HCT116 (cell line): ENCODE data around the gene MBD3L5. TPM values are rescaled to one million over a fixed set of nuclear protein-coding genes. Genes with fewer than 3 reads are reported as not detected.
"Not testable (repeated sequence)": the region's sequence is repeated elsewhere in the genome, so short reads cannot be mapped to it uniquely, and the experiment has no call there.

Experiments used
- ATAC-seq: fragments of 200-7000 bp; cut with Tn5 transposase; 2 replicates; pipeline ENCODE4 v1.9.1; 2020; ENCODE audit warnings: mild to moderate bottlenecking, moderate library complexity
- BruUV-seq: library from RNA; stranded (reverse); fragments of 400-500 nt; replicated peaks from 2 replicates; lab custom pipeline; 2021; lab: Mats Ljungman, UMichigan
- CTCF ChIA-PET: fragments of 300-600 bp; sonication (Branson Sonifier 250); formaldehyde crosslinking; loops from one replicate; lab custom pipeline; 2021; ENCODE audit warnings: antibody characterized with exemption; lab: Charles Lee
- POLR2A ChIA-PET: fragments of 300-600, 350-600 bp; sonication (Branson Sonifier 250); formaldehyde crosslinking; loops from one replicate; lab custom pipeline; 2021; ENCODE audit warnings: antibody characterized with exemption; lab: Charles Lee
- RAD21 ChIA-PET, 2 experiments: fragments of 300-600 bp; sonication (Branson Sonifier 250); formaldehyde crosslinking; loops; one replicate each; lab custom pipeline; 2023; ENCODE audit warnings: low total read pairs in 2 of 2; ENCODE audit not compliant: uncharacterized antibody in 2 of 2, unreplicated experiment in 2 of 2, low non-redundant PET in 1 of 2; lab: Charles Lee
- DNase-seq: peaks from one replicate; pipeline ENCODE4 v3.0.0-alpha.2; 2010; ENCODE audit warnings: low read depth, low spot score
- H2AFZ ChIP-seq: fragments of 200-600 bp; shearing (Covaris generic), sonication (generic); 2 replicates; pipeline ENCODE4 v1.6.1; 2017; ENCODE audit warnings: low read depth, mixed run types, mixed read lengths, antibody characterized with exemption, low read length; ENCODE audit not compliant: poor library complexity, severe bottlenecking
- H3K27ac ChIP-seq: 2 replicates; pipeline ENCODE4 v1.5.1; 2012; ENCODE audit warnings: low read depth, low read length
- H3K27me3 ChIP-seq: fragments of 200-600 bp; sonication (generic); 2 replicates; pipeline ENCODE4 v1.6.1; 2016; ENCODE audit warnings: mixed run types, low read length, mixed read lengths; ENCODE audit not compliant: insufficient read depth
- H3K36me3 ChIP-seq, 2 experiments: fragments of 200-500 bp in 1 of 2; fragments of 200-600 bp in 1 of 2; sonication (Bioruptor generic) in 1 of 2; sonication (generic) in 1 of 2; 2 replicates each; pipeline versions ENCODE4 v1.5.1 to v1.6.1; 2014 to 2016; ENCODE audit warnings: low read length in 2 of 2, inconsistent platforms in 1 of 2, mixed read lengths in 1 of 2, mixed run types in 1 of 2; ENCODE audit not compliant: insufficient read depth in 2 of 2, control insufficient read depth in 1 of 2
- H3K4me1 ChIP-seq, 2 experiments: fragments of 200-600 bp in 1 of 2; sonication (generic) in 1 of 2; 2 replicates each; pipeline versions ENCODE4 v1.5.1 to v1.6.1; 2012 to 2017; ENCODE audit warnings: low read length in 2 of 2, inconsistent platforms in 1 of 2, mild to moderate bottlenecking in 1 of 2, mixed read lengths in 1 of 2, mixed run types in 1 of 2, moderate library complexity in 1 of 2; ENCODE audit not compliant: insufficient read depth in 2 of 2, control insufficient read depth in 1 of 2
- H3K4me2 ChIP-seq: fragments of 200-600 bp; sonication (generic); 2 replicates; pipeline ENCODE4 v1.6.1; 2017; ENCODE audit warnings: mixed run types, low read length, mixed read lengths
- H3K4me3 ChIP-seq, 2 experiments: fragments of 200-600 bp in 1 of 2; sonication (generic) in 1 of 2; replicated peaks in 1 of 2; 2 replicates each; pipeline ENCODE4 v1.5.1; 2011 to 2016; ENCODE audit warnings: low read length in 2 of 2, control low read depth in 1 of 2, low read depth in 1 of 2, mild to moderate bottlenecking in 1 of 2, mixed read lengths in 1 of 2, mixed run types in 1 of 2
- H3K79me2 ChIP-seq: fragments of 200-600 bp; sonication (generic); 2 replicates; pipeline ENCODE4 v1.6.1; 2017; ENCODE audit warnings: mild to moderate bottlenecking, mixed run types, low read length, moderate library complexity, mixed read lengths; ENCODE audit not compliant: insufficient read depth
- H3K9ac ChIP-seq: fragments of 200-600 bp; sonication (generic); 2 replicates; pipeline ENCODE4 v1.6.1; 2016; ENCODE audit warnings: low read length, mixed read lengths
- H3K9me2 ChIP-seq: fragments of 200-600 bp; sonication (generic), shearing (Covaris generic); 2 replicates; pipeline ENCODE4 v1.6.1; 2017; ENCODE audit warnings: mixed run types, mild to moderate bottlenecking, moderate library complexity; ENCODE audit not compliant: insufficient read depth
- H3K9me3 ChIP-seq, 2 experiments: fragments of 200-500 bp in 1 of 2; fragments of 200-600 bp in 1 of 2; sonication (Bioruptor generic) in 1 of 2; sonication (generic) in 1 of 2; 2 replicates each; pipeline ENCODE4 v1.6.1; 2014 to 2017; ENCODE audit warnings: low read length in 2 of 2, mixed read lengths in 2 of 2, inconsistent platforms in 1 of 2, low read depth in 1 of 2, mild to moderate bottlenecking in 1 of 2, mixed run types in 1 of 2, moderate library complexity in 1 of 2; ENCODE audit not compliant: control insufficient read depth in 1 of 2, insufficient read depth in 1 of 2
- H4K20me1 ChIP-seq: fragments of 200-600 bp; sonication (generic), shearing (Covaris generic); 2 replicates; pipeline ENCODE4 v1.6.1; 2017; ENCODE audit warnings: mixed run types, mild to moderate bottlenecking, moderate library complexity; ENCODE audit not compliant: insufficient read depth
- CBX3 ChIP-seq: IDR thresholded peaks from 2 replicates; pipeline ENCODE4 v1.6.1; 2012; ENCODE audit warnings: low read depth
- CEBPB ChIP-seq: IDR thresholded peaks from 2 replicates; pipeline ENCODE4 v1.6.1; 2012; ENCODE audit warnings: low read depth
- ELF1 ChIP-seq: IDR thresholded peaks from 2 replicates; pipeline ENCODE4 v1.6.1; 2012; ENCODE audit warnings: low read depth, borderline replicate concordance
- EZH2phosphoT487 ChIP-seq: fragments of 200-600 bp; IDR thresholded peaks from 2 replicates; pipeline ENCODE4 v1.6.1; 2018; ENCODE audit warnings: antibody characterized with exemption, borderline replicate concordance
- FOSL1 ChIP-seq: IDR thresholded peaks from 2 replicates; pipeline ENCODE4 v1.6.1; 2012; ENCODE audit warnings: low read depth
- JUND ChIP-seq: IDR thresholded peaks from 2 replicates; pipeline ENCODE4 v1.6.1; 2012
- POLR2A ChIP-seq: IDR thresholded peaks from 2 replicates; pipeline ENCODE4 v1.7.0; 2011; ENCODE audit warnings: borderline replicate concordance; ENCODE audit not compliant: insufficient read depth, insufficient read length; ENCODE audit errors: extremely low read depth
- SIN3A ChIP-seq: IDR thresholded peaks from 2 replicates; pipeline ENCODE4 v1.6.1; 2012; ENCODE audit warnings: low read depth
- SP1 ChIP-seq: IDR thresholded peaks from 2 replicates; pipeline ENCODE4 v1.6.1; 2012; ENCODE audit warnings: low read depth
- SRF ChIP-seq: IDR thresholded peaks from 2 replicates; pipeline ENCODE4 v1.6.1; 2012; ENCODE audit warnings: low read depth
- ZFX ChIP-seq: fragments of 450-650 bp; IDR thresholded peaks from 2 replicates; pipeline ENCODE4 v1.6.1; 2017
- intact Hi-C: fragments of 100-400 bp; cut with micrococcal nuclease; formaldehyde crosslinking; loops from 2 replicates; pipeline ENCODE4 v1.10.0; 2022
- total RNA-seq: library from RNA; stranded (reverse); gene quantifications from one replicate; pipeline ENCODE4 v1.2.1, GENCODE V29; 2021; ENCODE audit not compliant: unreplicated experiment
- TF ChIP-seq, protein P1 (sequence below): IDR thresholded peaks from 2 replicates; pipeline ENCODE4 v1.6.1; 2012
- TF ChIP-seq, protein P2 (sequence below): IDR thresholded peaks from 2 replicates; pipeline ENCODE4 v1.6.1; 2012
- TF ChIP-seq, protein P3 (sequence below), 3 experiments: fragments of 200-600 bp in 1 of 3; sonication (generic) in 1 of 3; IDR thresholded peaks in 2 of 3; conservative IDR thresholded peaks in 1 of 3; 2 replicates each; pipeline ENCODE4 v1.5.1; 2012 to 2017; ENCODE audit warnings: low read depth in 2 of 3, low read length in 2 of 3, antibody characterized with exemption in 1 of 3, borderline replicate concordance in 1 of 3, control low read depth in 1 of 3, mild to moderate bottlenecking in 1 of 3, mixed read lengths in 1 of 3, mixed run types in 1 of 3, moderate library complexity in 1 of 3; ENCODE audit not compliant: insufficient read depth in 1 of 3
- TF ChIP-seq, protein P4 (sequence below): IDR thresholded peaks from 2 replicates; pipeline ENCODE4 v1.6.1; 2011; ENCODE audit warnings: mild to moderate bottlenecking, low read length, moderate library complexity; ENCODE audit not compliant: insufficient replicate concordance; ENCODE audit errors: extremely low read depth

MBD3L5 gene
- total RNA-seq, 1 experiment from 2014 or later, result not detected

DNA sequence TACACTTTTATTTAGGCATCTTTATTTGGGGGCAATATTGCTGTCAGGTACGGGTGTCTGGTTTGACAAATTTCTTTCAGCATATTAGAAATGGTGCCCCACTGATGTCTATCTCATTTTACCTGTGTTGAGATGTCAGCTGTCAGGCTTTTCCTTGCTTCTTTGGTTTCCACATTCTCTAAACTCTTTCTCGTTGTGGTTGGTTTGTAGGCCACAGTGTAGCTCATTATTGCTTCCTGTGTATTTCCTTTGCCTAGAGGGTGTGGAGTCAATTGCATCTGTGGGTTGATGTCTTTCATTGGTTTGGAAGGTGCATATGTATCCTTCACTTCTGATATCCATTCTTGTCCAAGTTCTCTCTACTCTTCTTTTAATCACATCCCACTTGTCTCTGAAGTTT lies 29.6 kb downstream of the MBD3L5 start:
- H3K27ac ChIP-seq, H2AFZ ChIP-seq, H3K9me2 ChIP-seq, H4K20me1 ChIP-seq, H3K4me3 ChIP-seq, H3K9ac ChIP-seq, ATAC-seq, POLR2A ChIA-PET, DNase-seq, H3K9me3 ChIP-seq, CTCF ChIA-PET, intact Hi-C loops, H3K27me3 ChIP-seq, BruUV-seq, H3K36me3 ChIP-seq, RAD21 ChIA-PET, H3K79me2 ChIP-seq, H3K4me1 ChIP-seq, H3K4me2 ChIP-seq: not testable (repeated sequence)

DNA sequence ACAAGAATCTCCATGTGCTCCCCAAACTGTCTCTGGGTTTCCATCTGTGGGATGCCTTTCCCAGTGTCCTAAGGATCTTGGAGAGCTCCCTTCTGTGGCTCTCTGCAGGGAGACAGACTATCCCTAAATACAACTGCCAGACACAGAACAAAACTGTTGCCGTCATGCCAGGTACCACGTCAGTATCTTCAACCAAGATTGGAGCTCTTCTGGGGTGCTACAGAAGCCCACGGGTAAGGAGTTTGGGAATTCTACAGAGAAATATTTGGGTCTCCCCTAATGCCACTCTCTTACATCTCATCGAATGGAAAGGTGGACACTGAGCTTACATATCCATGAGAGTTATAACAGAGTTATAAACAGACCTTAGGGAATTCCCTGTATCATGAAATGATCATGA lies 33.0 kb downstream of the MBD3L5 start:
- BruUV-seq, result no TSS peak
- ATAC-seq (no peak), DNase-seq (no peak)
- Histone ChIP-seq H3K4me2 (no peak overlapping the region), H3K4me3 (no peak overlapping the region), H3K9me2 (no peaks in the 10 kb centered on the region), H3K4me1 (no peaks in the 10 kb centered on the region), H3K9me3 (no peaks in the 10 kb centered on the region), H2AFZ (peak overlapping the region; percentile 32), H3K79me2 (no peaks in the 10 kb centered on the region), H3K27me3 (no peaks in the 10 kb centered on the region), H3K36me3 (no peaks in the 10 kb centered on the region; a peak in 1 of 4 replicates), H3K27ac (no peak overlapping the region), H3K9ac (no peak overlapping the region), H4K20me1 (no peaks in the 10 kb centered on the region)
- POLR2A ChIA-PET, result no interaction called here
- CTCF ChIA-PET, result no interaction called here
- intact Hi-C loops, result no loop called here
- RAD21 ChIA-PET, result no interaction called here
- TF ChIP-seq JUND (no peak), SP1 (no peak), POLR2A (no peak), ZFX (no peak), ELF1 (no peak), CBX3 (no peak), SIN3A (no peak), CEBPB (no peak), EZH2phosphoT487 (no peak), FOSL1 (no peak), SRF (no peak)
- TF ChIP-seq, protein P1, sequence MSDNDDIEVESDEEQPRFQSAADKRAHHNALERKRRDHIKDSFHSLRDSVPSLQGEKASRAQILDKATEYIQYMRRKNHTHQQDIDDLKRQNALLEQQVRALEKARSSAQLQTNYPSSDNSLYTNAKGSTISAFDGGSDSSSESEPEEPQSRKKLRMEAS, result no peak
- TF ChIP-seq, protein P2, sequence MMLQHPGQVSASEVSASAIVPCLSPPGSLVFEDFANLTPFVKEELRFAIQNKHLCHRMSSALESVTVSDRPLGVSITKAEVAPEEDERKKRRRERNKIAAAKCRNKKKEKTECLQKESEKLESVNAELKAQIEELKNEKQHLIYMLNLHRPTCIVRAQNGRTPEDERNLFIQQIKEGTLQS, result no peak
- TF ChIP-seq, protein P3, sequence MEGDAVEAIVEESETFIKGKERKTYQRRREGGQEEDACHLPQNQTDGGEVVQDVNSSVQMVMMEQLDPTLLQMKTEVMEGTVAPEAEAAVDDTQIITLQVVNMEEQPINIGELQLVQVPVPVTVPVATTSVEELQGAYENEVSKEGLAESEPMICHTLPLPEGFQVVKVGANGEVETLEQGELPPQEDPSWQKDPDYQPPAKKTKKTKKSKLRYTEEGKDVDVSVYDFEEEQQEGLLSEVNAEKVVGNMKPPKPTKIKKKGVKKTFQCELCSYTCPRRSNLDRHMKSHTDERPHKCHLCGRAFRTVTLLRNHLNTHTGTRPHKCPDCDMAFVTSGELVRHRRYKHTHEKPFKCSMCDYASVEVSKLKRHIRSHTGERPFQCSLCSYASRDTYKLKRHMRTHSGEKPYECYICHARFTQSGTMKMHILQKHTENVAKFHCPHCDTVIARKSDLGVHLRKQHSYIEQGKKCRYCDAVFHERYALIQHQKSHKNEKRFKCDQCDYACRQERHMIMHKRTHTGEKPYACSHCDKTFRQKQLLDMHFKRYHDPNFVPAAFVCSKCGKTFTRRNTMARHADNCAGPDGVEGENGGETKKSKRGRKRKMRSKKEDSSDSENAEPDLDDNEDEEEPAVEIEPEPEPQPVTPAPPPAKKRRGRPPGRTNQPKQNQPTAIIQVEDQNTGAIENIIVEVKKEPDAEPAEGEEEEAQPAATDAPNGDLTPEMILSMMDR (IDR thresholded peaks at IDR 0.05 in 2 of 3, conservative IDR thresholded peaks at IDR 0.05 in 1 of 3; ENCODE audit: borderline replicate concordance in 1 of 3, insufficient read depth in 1 of 3, low read depth in 2 of 3, low read length in 2 of 3), result no peak
- TF ChIP-seq, protein P4, sequence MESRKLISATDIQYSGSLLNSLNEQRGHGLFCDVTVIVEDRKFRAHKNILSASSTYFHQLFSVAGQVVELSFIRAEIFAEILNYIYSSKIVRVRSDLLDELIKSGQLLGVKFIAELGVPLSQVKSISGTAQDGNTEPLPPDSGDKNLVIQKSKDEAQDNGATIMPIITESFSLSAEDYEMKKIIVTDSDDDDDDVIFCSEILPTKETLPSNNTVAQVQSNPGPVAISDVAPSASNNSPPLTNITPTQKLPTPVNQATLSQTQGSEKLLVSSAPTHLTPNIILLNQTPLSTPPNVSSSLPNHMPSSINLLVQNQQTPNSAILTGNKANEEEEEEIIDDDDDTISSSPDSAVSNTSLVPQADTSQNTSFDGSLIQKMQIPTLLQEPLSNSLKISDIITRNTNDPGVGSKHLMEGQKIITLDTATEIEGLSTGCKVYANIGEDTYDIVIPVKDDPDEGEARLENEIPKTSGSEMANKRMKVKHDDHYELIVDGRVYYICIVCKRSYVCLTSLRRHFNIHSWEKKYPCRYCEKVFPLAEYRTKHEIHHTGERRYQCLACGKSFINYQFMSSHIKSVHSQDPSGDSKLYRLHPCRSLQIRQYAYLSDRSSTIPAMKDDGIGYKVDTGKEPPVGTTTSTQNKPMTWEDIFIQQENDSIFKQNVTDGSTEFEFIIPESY, result no peak
